ENCODE results near the gene ANXA5.

ANXA5 gene

DNA sequence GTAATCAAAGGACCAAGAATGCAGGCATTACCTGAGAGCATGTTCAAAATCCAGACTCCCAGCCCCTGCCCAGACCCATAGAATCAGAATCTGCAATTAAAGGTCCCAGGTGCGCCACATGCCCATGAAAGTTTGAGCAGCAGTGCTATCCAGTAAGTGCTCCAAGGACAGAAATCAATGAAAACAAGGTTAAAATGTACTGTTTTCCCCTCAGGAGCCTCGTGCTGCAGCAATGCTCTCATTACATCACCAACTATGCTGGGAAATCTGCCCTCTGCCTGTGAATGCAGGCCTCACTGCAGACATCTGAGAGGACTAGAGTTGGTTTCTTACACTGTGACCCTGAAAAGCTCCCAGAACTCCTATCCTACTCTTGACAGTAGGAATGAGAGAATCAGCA lies 21.1 kb downstream of the ANXA5 start:
- H3K27ac ChIP-seq (ENCODE audit: extremely low read depth, low read depth, low read length), result no peak overlapping the region
- no peaks in the 10 kb centered on the region for H3K4me1 ChIP-seq (ENCODE audit: control insufficient read depth, insufficient read depth, low read length)
- H3K4me3 ChIP-seq (ENCODE audit: low read depth, low read length), result no peak overlapping the region
- ChIA-PET POLR2A (no interaction called here), CTCF (interaction anchor here (0.5 to 1.1 kb wide), 3 partner anchors 50 to 62 kb away, joined by 3 read pairs; no protein-coding TSS in a partner anchor)
- TF ChIP-seq ZNF629 (tag by site-specific recombination; IDR thresholded peaks at IDR 0.05) (no peak), ZNF660 (tag by site-specific recombination; IDR thresholded peaks at IDR 0.05) (no peak), ZNF112 (tag by site-specific recombination; IDR thresholded peaks at IDR 0.05) (no peak), ZNF433 (tag by site-specific recombination; IDR thresholded peaks at IDR 0.05; ENCODE audit: low read depth) (no peak), EGR2 (tag by site-specific recombination; IDR thresholded peaks at IDR 0.05; ENCODE audit: low read depth) (no peak), ZNF202 (tag by site-specific recombination; IDR thresholded peaks at IDR 0.05; ENCODE audit: borderline replicate concordance) (no peak), ZNF302 (tag by site-specific recombination; IDR thresholded peaks at IDR 0.05; ENCODE audit: low read depth) (no peak), ZNF423 (tag by site-specific recombination; IDR thresholded peaks at IDR 0.05) (no peak), ZNF791 (tag by site-specific recombination; IDR thresholded peaks at IDR 0.05) (no peak), ZNF571 (tag by site-specific recombination; IDR thresholded peaks at IDR 0.05) (no peak), PRDM1 (tag by site-specific recombination; IDR thresholded peaks at IDR 0.05) (no peak), ZNF426 (tag by site-specific recombination; IDR thresholded peaks at IDR 0.05) (no peak), ZNF146 (tag by site-specific recombination; IDR thresholded peaks at IDR 0.05) (no peak)
- TF ChIP-seq, protein P1, sequence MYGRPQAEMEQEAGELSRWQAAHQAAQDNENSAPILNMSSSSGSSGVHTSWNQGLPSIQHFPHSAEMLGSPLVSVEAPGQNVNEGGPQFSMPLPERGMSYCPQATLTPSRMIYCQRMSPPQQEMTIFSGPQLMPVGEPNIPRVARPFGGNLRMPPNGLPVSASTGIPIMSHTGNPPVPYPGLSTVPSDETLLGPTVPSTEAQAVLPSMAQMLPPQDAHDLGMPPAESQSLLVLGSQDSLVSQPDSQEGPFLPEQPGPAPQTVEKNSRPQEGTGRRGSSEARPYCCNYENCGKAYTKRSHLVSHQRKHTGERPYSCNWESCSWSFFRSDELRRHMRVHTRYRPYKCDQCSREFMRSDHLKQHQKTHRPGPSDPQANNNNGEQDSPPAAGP (tag by site-specific recombination; IDR thresholded peaks at IDR 0.05), result no peak
- TF ChIP-seq, protein P2, sequence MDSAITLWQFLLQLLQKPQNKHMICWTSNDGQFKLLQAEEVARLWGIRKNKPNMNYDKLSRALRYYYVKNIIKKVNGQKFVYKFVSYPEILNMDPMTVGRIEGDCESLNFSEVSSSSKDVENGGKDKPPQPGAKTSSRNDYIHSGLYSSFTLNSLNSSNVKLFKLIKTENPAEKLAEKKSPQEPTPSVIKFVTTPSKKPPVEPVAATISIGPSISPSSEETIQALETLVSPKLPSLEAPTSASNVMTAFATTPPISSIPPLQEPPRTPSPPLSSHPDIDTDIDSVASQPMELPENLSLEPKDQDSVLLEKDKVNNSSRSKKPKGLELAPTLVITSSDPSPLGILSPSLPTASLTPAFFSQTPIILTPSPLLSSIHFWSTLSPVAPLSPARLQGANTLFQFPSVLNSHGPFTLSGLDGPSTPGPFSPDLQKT (IDR thresholded peaks at IDR 0.05; ENCODE audit: borderline replicate concordance, low read depth, low read length), result no peak
- TF ChIP-seq, protein P3, sequence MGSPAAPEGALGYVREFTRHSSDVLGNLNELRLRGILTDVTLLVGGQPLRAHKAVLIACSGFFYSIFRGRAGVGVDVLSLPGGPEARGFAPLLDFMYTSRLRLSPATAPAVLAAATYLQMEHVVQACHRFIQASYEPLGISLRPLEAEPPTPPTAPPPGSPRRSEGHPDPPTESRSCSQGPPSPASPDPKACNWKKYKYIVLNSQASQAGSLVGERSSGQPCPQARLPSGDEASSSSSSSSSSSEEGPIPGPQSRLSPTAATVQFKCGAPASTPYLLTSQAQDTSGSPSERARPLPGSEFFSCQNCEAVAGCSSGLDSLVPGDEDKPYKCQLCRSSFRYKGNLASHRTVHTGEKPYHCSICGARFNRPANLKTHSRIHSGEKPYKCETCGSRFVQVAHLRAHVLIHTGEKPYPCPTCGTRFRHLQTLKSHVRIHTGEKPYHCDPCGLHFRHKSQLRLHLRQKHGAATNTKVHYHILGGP (tag by site-specific recombination; IDR thresholded peaks at IDR 0.05), result no peak
- TF ChIP-seq, protein P4, sequence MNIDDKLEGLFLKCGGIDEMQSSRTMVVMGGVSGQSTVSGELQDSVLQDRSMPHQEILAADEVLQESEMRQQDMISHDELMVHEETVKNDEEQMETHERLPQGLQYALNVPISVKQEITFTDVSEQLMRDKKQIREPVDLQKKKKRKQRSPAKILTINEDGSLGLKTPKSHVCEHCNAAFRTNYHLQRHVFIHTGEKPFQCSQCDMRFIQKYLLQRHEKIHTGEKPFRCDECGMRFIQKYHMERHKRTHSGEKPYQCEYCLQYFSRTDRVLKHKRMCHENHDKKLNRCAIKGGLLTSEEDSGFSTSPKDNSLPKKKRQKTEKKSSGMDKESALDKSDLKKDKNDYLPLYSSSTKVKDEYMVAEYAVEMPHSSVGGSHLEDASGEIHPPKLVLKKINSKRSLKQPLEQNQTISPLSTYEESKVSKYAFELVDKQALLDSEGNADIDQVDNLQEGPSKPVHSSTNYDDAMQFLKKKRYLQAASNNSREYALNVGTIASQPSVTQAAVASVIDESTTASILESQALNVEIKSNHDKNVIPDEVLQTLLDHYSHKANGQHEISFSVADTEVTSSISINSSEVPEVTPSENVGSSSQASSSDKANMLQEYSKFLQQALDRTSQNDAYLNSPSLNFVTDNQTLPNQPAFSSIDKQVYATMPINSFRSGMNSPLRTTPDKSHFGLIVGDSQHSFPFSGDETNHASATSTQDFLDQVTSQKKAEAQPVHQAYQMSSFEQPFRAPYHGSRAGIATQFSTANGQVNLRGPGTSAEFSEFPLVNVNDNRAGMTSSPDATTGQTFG (tag by site-specific recombination; IDR thresholded peaks at IDR 0.05; ENCODE audit: borderline replicate concordance), result no peak
- H3K9me3 ChIP-seq (ENCODE audit: control insufficient read depth, insufficient read depth, low read depth, low read length), result no peaks in the 10 kb centered on the region
- peaks cover 26 to 85% of the 10 kb centered on the region in 2 experiments for H3K36me3 ChIP-seq (ENCODE audit: control insufficient read depth in 2 of 2, insufficient read depth in 1 of 2, low read length in 2 of 2)

DNA sequence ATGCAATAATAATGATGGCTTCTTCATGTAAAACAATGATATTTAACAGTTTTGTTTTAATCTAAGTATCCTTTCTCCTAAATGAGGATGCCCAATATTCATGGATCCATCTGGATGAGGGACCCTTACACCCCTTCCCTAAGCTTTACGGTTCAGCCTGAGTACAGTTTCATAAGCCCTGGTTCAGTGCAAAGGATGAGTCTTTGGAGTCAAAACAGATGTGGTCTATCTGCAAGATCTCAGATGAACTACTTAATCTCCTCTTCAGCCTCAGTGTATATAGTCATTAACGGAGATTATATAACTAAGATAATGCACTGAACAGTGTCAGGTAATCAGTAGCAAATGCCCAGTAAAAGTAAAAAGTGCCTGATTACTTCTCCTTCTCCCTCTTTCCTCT lies 22.1 kb downstream of the ANXA5 start:
- POLR2A ChIA-PET, result no interaction called here
- TF ChIP-seq ZNF837 (tag by site-specific recombination; IDR thresholded peaks at IDR 0.05), result no peak

More for the DNA sequence above, 22.1 kb downstream of the ANXA5 start:
- no peak overlapping the region for H3K4me3 ChIP-seq (ENCODE audit: low read depth, low read length)
- CTCF ChIA-PET, result no interaction called here
- H3K4me1 ChIP-seq (ENCODE audit: control insufficient read depth, insufficient read depth, low read length), result no peaks in the 10 kb centered on the region
- peaks cover 20 to 85% of the 10 kb centered on the region in 2 experiments for H3K36me3 ChIP-seq (ENCODE audit: control insufficient read depth in 2 of 2, insufficient read depth in 1 of 2, low read length in 2 of 2)
- H3K9me3 ChIP-seq (ENCODE audit: control insufficient read depth, insufficient read depth, low read depth, low read length), result no peaks in the 10 kb centered on the region
- no peak overlapping the region for H3K27ac ChIP-seq (ENCODE audit: extremely low read depth, low read depth, low read length)

Data from HEK293 (cell line).